Activated CD8-positive, alpha-beta T cell treated with anti-CD3 and anti-CD28 coated beads for 36 hours (primary cell): Measurements from ENCODE around the gene PCDHB2. TPM values are rescaled to one million over a fixed set of nuclear protein-coding genes. Genes with fewer than 3 reads are reported as not detected.
"Not testable (repeated sequence)": the region's sequence is repeated elsewhere in the genome, so short reads cannot be mapped to it uniquely, and the experiment has no call there.

ENCODE experiments used
- ATAC-seq: fragments of 200-7000 bp; cut with Tn5 transposase; one replicate; pipeline ENCODE4 v1.10.0; 2021; ENCODE audit warnings: mild to moderate bottlenecking, moderate library complexity
- CTCF ChIA-PET: fragments of 350-600 bp; sonication (Branson Sonifier 250); formaldehyde crosslinking; loops from one replicate; lab custom pipeline; 2021; ENCODE audit warnings: antibody characterized with exemption; lab: Charles Lee
- POLR2A ChIA-PET: fragments of 350-600 bp; sonication (Branson Sonifier 250); formaldehyde crosslinking; loops from one replicate; lab custom pipeline; 2021; ENCODE audit warnings: antibody characterized with exemption; lab: Charles Lee
- DNase-seq: peaks from one replicate; pipeline ENCODE4 v3.0.0-alpha.2; 2020
- H3K27ac Mint-ChIP-seq: one replicate; pipeline ENCODE4 v1.8.0; 2021; ENCODE audit warnings: mild to moderate bottlenecking, mixed read lengths
- H3K27me3 Mint-ChIP-seq: one replicate; pipeline ENCODE4 v1.8.0; 2021; ENCODE audit warnings: mixed read lengths
- H3K36me3 Mint-ChIP-seq: one replicate; pipeline ENCODE4 v1.8.0; 2021; ENCODE audit warnings: low read depth, mixed read lengths
- H3K4me1 Mint-ChIP-seq: one replicate; pipeline ENCODE4 v1.8.0; 2021; ENCODE audit warnings: low read depth, mixed read lengths
- H3K4me3 Mint-ChIP-seq: one replicate; pipeline ENCODE4 v1.8.0; 2021; ENCODE audit warnings: mild to moderate bottlenecking, moderate library complexity, mixed read lengths
- H3K9me3 Mint-ChIP-seq: one replicate; pipeline ENCODE4 v1.8.0; 2021; ENCODE audit warnings: mixed read lengths
- CTCF ChIP-seq: fragments of 200-600 bp; IDR thresholded peaks from one replicate; pipeline ENCODE4 v1.8.0; 2022; ENCODE audit warnings: antibody characterized with exemption, mild to moderate bottlenecking
- intact Hi-C: fragments of 100-400 bp; cut with micrococcal nuclease; formaldehyde crosslinking; loops from one replicate; pipeline ENCODE4 v1.10.0; 2022
- total RNA-seq, 2 experiments: library from RNA; stranded (reverse); gene quantifications; one replicate each; pipeline ENCODE4 v1.2.3, GENCODE V29; 2021

PCDHB2 gene
- total RNA-seq, 2 experiments from 2014 or later, result not detected

DNA sequence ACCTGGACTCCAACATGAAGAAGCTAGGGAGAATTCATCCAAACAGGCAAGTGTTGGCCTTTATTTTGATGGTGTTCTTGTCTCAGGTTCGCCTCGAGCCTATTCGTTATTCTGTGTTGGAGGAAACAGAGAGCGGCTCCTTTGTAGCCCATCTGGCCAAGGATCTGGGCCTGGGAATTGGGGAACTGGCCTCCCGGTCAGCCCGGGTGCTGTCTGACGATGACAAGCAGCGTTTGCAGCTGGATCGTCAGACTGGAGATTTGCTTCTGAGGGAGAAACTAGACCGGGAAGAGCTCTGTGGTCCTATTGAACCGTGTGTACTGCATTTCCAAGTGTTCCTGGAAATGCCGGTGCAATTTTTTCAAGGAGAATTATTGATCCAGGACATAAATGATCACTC lies 27.6 kb downstream of the PCDHB2 start:
- Mint-ChIP-seq H3K4me1 (no peaks in the 10 kb centered on the region), H3K27ac (no peak overlapping the region), H3K4me3 (no peak overlapping the region), H3K36me3 (peaks cover 5% of the 10 kb centered on the region), H3K27me3 (peaks cover 17% of the 10 kb centered on the region), H3K9me3 (peaks cover 13% of the 10 kb centered on the region)
- no peak for DNase-seq
- no peak for ATAC-seq
- intact Hi-C loops, result no loop called here
- ChIA-PET POLR2A (no interaction called here), CTCF (interaction anchor here (1.0 kb wide), 1 partner anchor 22 kb away, joined by 3 read pairs; the partner anchor contains the start of gene PCDHB3)
- no peak for TF ChIP-seq CTCF

DNA sequence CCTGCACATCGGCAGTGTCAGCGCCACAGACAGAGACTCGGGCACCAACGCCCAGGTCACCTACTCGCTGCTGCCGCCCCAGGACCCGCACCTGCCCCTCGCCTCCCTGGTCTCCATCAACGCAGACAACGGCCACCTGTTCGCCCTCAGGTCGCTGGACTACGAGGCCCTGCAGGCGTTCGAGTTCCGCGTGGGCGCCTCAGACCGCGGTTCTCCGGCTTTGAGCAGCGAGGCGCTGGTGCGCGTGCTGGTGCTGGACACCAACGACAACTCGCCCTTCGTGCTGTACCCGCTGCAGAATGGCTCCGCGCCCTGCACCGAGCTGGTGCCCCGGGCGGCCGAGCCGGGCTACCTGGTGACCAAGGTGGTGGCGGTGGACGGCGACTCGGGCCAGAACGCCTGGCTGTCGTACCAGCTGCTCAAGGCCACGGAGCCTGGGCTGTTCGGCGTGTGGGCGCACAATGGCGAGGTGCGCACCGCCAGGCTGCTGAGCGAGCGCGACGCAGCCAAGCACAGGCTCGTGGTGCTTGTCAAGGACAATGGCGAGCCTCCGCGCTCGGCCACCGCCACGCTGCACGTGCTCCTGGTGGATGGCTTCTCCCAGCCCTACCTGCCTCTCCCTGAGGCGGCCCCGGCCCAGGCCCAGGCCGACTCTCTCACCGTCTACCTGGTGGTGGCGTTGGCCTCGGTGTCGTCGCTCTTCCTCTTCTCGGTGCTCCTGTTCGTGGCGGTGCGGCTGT lies 29.2 kb downstream of the PCDHB2 start:
- CTCF ChIA-PET, result interaction anchor here (1.0 kb wide), 1 partner anchor 23 kb away, joined by 3 read pairs; the partner anchor contains the start of gene PCDHB3
- H3K4me1 Mint-ChIP-seq, DNase-seq, H3K4me3 Mint-ChIP-seq, H3K27ac Mint-ChIP-seq, intact Hi-C loops, POLR2A ChIA-PET, ATAC-seq, H3K36me3 Mint-ChIP-seq: not testable (repeated sequence)
- Mint-ChIP-seq H3K27me3 (peaks cover 20% of the 10 kb centered on the region), H3K9me3 (peaks cover 13% of the 10 kb centered on the region)

GRCh38 chr5:141127305-141127704 lies 32.9 kb downstream of the PCDHB2 start:
- peaks cover 9% of the 10 kb centered on the region for H3K9me3 Mint-ChIP-seq
- intact Hi-C loops, result no loop called here
- peaks cover 5% of the 10 kb centered on the region for H3K36me3 Mint-ChIP-seq
- no peak for TF ChIP-seq CTCF
- H3K4me1 Mint-ChIP-seq, result no peaks in the 10 kb centered on the region
- ChIA-PET POLR2A (no interaction called here), CTCF (interaction anchor here (1.2 kb wide), 1 partner anchor 27 kb away, joined by 3 read pairs; the partner anchor contains the start of gene PCDHB3)
- H3K4me3 Mint-ChIP-seq, result no peak overlapping the region
- ATAC-seq (no peak), DNase-seq (no peak)
- H3K27me3 Mint-ChIP-seq, result peaks cover 14% of the 10 kb centered on the region
- H3K27ac Mint-ChIP-seq, result no peak overlapping the region

DNA sequence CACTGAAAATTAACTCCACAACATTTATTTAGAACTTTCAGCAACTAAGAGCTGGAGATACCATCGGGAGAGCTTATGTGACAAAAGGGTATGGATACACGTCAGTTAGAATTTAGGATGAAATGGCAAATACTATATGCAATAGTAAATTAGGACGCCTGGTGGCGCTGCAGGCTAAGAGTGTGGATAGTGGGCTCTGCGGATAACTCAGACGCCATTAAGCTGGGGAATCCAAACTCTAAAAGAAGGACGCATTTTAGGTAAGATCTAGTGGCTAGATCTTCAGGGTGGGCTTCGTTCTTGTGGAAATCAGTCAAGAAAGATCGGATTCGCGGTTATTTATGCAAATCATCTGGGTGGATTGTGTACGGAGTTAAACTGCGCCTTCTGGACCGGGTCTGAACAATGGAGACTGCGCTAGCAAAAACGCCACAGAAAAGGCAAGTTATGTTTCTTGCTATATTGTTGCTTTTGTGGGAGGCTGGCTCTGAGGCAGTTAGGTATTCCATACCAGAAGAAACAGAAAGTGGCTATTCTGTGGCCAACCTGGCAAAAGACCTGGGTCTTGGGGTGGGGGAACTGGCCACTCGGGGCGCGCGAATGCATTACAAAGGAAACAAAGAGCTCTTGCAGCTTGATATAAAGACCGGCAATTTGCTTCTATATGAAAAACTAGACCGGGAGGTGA lies 40.8 kb downstream of the PCDHB2 start, which contains the start of gene PCDHB5:
TSS of gene PCDHB5 (plus strand) at position 177 of the 688 bp plus-strand sequence. CDS start at position 406, 229 bp downstream.
- no peak for ATAC-seq
- DNase-seq, result peak; percentile 19
- intact Hi-C loops, result no loop called here
- Mint-ChIP-seq H3K27me3 (peaks cover 12% of the 10 kb centered on the region), H3K27ac (no peak within 1 kb of the TSS), H3K4me3 (no peak within 1 kb of the TSS), H3K9me3 (peaks cover 23% of the 10 kb centered on the region), H3K4me1 (peaks cover 1% of the 10 kb centered on the region), H3K36me3 (peaks cover 4% of the 10 kb centered on the region)
- CTCF ChIA-PET, result interaction anchor here (1.1 kb wide), 1 partner anchor 20 kb away, joined by 3 read pairs; no protein-coding TSS in a partner anchor
- TF ChIP-seq CTCF, result peak; percentile 17
- POLR2A ChIA-PET, result no interaction called here

DNA sequence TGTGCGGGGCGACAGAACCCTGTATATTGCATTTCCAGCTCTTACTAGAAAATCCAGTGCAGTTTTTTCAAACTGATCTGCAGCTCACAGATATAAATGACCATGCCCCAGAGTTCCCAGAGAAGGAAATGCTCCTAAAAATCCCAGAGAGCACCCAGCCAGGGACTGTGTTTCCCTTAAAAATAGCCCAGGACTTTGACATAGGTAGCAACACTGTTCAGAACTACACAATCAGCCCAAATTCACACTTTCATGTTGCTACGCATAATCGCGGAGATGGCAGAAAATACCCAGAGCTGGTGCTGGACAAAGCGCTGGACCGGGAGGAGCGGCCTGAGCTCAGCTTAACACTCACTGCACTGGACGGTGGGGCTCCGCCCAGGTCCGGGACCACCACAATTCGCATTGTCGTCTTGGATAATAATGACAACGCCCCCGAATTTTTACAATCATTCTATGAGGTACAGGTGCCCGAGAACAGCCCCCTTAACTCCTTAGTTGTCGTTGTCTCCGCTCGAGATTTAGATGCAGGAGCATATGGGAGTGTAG lies 41.4 kb downstream of the PCDHB2 start:
- intact Hi-C loops, result no loop called here
- no peak for DNase-seq
- peaks cover 1% of the 10 kb centered on the region for H3K4me1 Mint-ChIP-seq
- no peak overlapping the region for H3K4me3 Mint-ChIP-seq
- CTCF ChIA-PET, result interaction anchor here (1.1 kb wide), 1 partner anchor 20 kb away, joined by 3 read pairs; no protein-coding TSS in a partner anchor
- peaks cover 23% of the 10 kb centered on the region for H3K9me3 Mint-ChIP-seq
- ATAC-seq, result no peak
- H3K27me3 Mint-ChIP-seq, result peaks cover 12% of the 10 kb centered on the region
- POLR2A ChIA-PET, result no interaction called here
- H3K27ac Mint-ChIP-seq, result no peak overlapping the region
- peaks cover 4% of the 10 kb centered on the region for H3K36me3 Mint-ChIP-seq
- TF ChIP-seq CTCF, result no peak

GRCh38 chr5:141137346-141137745 lies 42.9 kb downstream of the PCDHB2 start:
- H3K4me1 Mint-ChIP-seq, CTCF ChIA-PET, H3K36me3 Mint-ChIP-seq, intact Hi-C loops, H3K27ac Mint-ChIP-seq, POLR2A ChIA-PET, ATAC-seq, H3K4me3 Mint-ChIP-seq, DNase-seq: not testable (repeated sequence)
- Mint-ChIP-seq H3K27me3 (peaks cover 12% of the 10 kb centered on the region), H3K9me3 (peaks cover 23% of the 10 kb centered on the region)
